Smooth muscle cell (in vitro differentiated cells): ENCODE data around the gene GRAP2. TPM values are rescaled to one million over a fixed set of nuclear protein-coding genes. Genes with fewer than 3 reads are reported as not detected.

Experiments
- DNase-seq: peaks from one replicate; lab custom pipeline; 2025; ENCODE audit not compliant: unreplicated experiment; lab: John Stamatoyannopoulos, UW
- H2AFZ ChIP-seq: fragments of 200-600 bp; sonication (generic); 2 replicates; pipeline ENCODE4 v1.6.0; 2016; ENCODE audit warnings: antibody characterized with exemption, low read depth, mild to moderate bottlenecking
- H3F3A ChIP-seq: fragments of 200-600 bp; sonication (generic); 2 replicates; pipeline ENCODE4 v1.6.0; 2017; ENCODE audit warnings: antibody characterized with exemption, low read depth
- H3K27ac ChIP-seq: fragments of 200-600 bp; sonication (generic); 2 replicates; pipeline ENCODE4 v1.5.1; 2016; ENCODE audit warnings: low read depth, mild to moderate bottlenecking
- H3K27me3 ChIP-seq: fragments of 200-600 bp; sonication (generic); 2 replicates; pipeline ENCODE4 v1.6.1; 2016; ENCODE audit warnings: low read depth, mild to moderate bottlenecking
- H3K36me3 ChIP-seq: fragments of 200-600 bp; sonication (generic); 2 replicates; pipeline ENCODE4 v1.5.1; 2016; ENCODE audit warnings: low read depth
- H3K4me1 ChIP-seq: fragments of 200-600 bp; sonication (generic); 2 replicates; pipeline ENCODE4 v1.5.1; 2016; ENCODE audit warnings: low read depth
- H3K4me2 ChIP-seq: fragments of 200-600 bp; sonication (generic); 2 replicates; pipeline ENCODE4 v1.6.0; 2016; ENCODE audit warnings: mild to moderate bottlenecking
- H3K4me3 ChIP-seq: fragments of 200-600 bp; sonication (generic); 2 replicates; pipeline ENCODE4 v1.5.1; 2016; ENCODE audit warnings: mild to moderate bottlenecking
- H3K79me2 ChIP-seq: fragments of 200-600 bp; sonication (generic); 2 replicates; pipeline ENCODE4 v1.6.0; 2016; ENCODE audit warnings: low read depth, mild to moderate bottlenecking
- H3K9ac ChIP-seq: fragments of 200-600 bp; sonication (generic); 2 replicates; pipeline ENCODE4 v1.6.0; 2016; ENCODE audit warnings: low read depth
- H3K9me3 ChIP-seq: fragments of 200-600 bp; sonication (generic); replicated peaks from 2 replicates; pipeline ENCODE4 v1.5.1; 2016; ENCODE audit warnings: low read depth
- H4K20me1 ChIP-seq: fragments of 200-600 bp; sonication (generic); 2 replicates; pipeline ENCODE4 v1.6.0; 2016; ENCODE audit warnings: low read depth
- WGBS: methylation state at CpG from one replicate; pipeline ENCODE4 v1.1.7; 2016; ENCODE audit warnings: low lambda C conversion rate; 5-methylcytosine and 5-hydroxymethylcytosine counted together
- polyA plus RNA-seq: library from polyadenylated mRNA; unstranded; fragments of >200 nt; fragmentation: Nextera tagmentation; extraction: Ambion mirVana; gene quantifications from 2 replicates; pipeline ENCODE4 v1.2.1, GENCODE V29; 2016
- total RNA-seq: library from RNA; depleted of rRNA; stranded (reverse); fragments of >200 nt; gene quantifications from 2 replicates; pipeline ENCODE4 v1.2.3, GENCODE V29; 2014
- TF ChIP-seq, protein P1 (sequence below): fragments of 200-600 bp; sonication (generic); IDR thresholded peaks from 2 replicates; pipeline ENCODE4 v1.5.1; 2017; ENCODE audit warnings: borderline replicate concordance, mild to moderate bottlenecking, antibody characterized with exemption; ENCODE audit not compliant: insufficient read depth, poor library complexity, severe bottlenecking

Gene GRAP2
- total and polyA plus RNA-seq, 2 experiments from 2014 or later = not detected

DNA sequence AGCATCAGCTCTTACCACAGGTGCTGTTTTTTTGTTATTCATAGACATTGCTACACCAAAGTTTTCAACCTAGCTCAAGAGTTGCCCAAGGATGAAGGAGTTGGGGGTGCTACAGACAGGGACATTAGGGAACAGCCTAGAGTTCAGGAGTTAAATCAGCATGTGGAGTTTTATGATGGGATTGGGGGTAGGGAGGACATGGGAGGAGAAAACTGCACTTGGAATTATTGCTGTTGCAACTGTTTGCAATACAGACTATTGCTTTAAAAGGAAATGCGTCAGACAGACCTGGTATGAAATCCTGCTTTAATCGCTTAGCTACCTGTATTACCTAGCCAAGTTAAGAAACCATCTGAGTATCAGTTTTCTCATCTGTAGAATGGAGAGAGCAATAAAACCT lies 65.6 kb downstream of the GRAP2 start:
- no peak overlapping the region for H3K27ac ChIP-seq
- H3F3A ChIP-seq = no peaks in the 10 kb centered on the region
- no peaks in the 10 kb centered on the region for H3K9me3 ChIP-seq
- no peaks in the 10 kb centered on the region for H3K27me3 ChIP-seq
- peaks cover 13% of the 10 kb centered on the region for H3K4me1 ChIP-seq
- no peak overlapping the region for H2AFZ ChIP-seq
- no peaks in the 10 kb centered on the region for H4K20me1 ChIP-seq
- no peaks in the 10 kb centered on the region for H3K36me3 ChIP-seq
- no peak overlapping the region for H3K4me2 ChIP-seq
- TF ChIP-seq, protein P1, sequence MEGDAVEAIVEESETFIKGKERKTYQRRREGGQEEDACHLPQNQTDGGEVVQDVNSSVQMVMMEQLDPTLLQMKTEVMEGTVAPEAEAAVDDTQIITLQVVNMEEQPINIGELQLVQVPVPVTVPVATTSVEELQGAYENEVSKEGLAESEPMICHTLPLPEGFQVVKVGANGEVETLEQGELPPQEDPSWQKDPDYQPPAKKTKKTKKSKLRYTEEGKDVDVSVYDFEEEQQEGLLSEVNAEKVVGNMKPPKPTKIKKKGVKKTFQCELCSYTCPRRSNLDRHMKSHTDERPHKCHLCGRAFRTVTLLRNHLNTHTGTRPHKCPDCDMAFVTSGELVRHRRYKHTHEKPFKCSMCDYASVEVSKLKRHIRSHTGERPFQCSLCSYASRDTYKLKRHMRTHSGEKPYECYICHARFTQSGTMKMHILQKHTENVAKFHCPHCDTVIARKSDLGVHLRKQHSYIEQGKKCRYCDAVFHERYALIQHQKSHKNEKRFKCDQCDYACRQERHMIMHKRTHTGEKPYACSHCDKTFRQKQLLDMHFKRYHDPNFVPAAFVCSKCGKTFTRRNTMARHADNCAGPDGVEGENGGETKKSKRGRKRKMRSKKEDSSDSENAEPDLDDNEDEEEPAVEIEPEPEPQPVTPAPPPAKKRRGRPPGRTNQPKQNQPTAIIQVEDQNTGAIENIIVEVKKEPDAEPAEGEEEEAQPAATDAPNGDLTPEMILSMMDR = no peak
- no peak for DNase-seq
- WGBS = 88% methylated on average over 2 of the region's 2 CpGs
- no peaks in the 10 kb centered on the region for H3K79me2 ChIP-seq
- no peak overlapping the region for H3K4me3 ChIP-seq
- no peak overlapping the region for H3K9ac ChIP-seq

DNA sequence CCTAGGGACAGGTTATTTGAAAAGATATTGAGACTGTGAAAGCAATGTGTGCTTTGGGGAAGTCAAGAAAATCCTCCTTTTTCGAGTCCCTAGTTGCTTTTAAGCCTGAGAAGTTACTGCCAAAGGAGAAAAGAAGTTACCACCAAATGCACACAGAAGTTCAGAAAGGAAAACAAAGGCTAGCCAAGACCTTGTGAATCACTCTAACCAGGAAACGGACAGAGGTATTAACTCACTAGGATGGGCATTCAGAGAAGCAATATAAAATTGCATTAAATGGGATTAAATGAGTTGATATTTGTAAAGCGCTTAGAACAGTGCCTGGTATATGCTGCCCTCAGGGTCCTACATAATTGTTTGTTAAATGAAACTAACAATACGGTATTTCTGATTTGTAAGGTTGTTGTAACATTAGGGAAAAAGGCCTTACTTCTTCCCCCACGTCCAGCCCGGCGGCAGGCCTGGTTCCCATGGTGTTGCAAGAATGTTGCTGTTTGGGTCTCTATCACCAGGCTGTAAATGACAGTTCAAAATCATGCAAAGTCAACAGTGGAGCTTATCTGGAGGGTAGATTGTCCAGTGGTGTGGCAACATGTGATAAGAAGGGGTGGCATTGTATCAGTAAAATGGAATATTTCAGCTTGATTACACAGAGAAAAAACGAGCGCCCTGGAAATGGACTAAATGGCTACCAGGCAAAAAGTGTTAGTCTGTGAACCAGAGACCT lies 66.4 kb downstream of the GRAP2 start:
- no peak overlapping the region for H3K4me2 ChIP-seq
- H3K36me3 ChIP-seq = no peaks in the 10 kb centered on the region
- H3K27me3 ChIP-seq = no peaks in the 10 kb centered on the region
- no peak overlapping the region for H3K9ac ChIP-seq
- no peaks in the 10 kb centered on the region for H3K9me3 ChIP-seq
- H2AFZ ChIP-seq = no peak overlapping the region
- no peak overlapping the region for H3K4me3 ChIP-seq
- TF ChIP-seq, protein P1 = no peak
- WGBS = 67% methylated on average over 9 of the region's 9 CpGs
- no peak for DNase-seq
- no peaks in the 10 kb centered on the region for H3K79me2 ChIP-seq
- no peaks in the 10 kb centered on the region for H3F3A ChIP-seq
- no peak overlapping the region for H3K27ac ChIP-seq
- no peaks in the 10 kb centered on the region for H4K20me1 ChIP-seq
- peaks cover 13% of the 10 kb centered on the region for H3K4me1 ChIP-seq

DNA sequence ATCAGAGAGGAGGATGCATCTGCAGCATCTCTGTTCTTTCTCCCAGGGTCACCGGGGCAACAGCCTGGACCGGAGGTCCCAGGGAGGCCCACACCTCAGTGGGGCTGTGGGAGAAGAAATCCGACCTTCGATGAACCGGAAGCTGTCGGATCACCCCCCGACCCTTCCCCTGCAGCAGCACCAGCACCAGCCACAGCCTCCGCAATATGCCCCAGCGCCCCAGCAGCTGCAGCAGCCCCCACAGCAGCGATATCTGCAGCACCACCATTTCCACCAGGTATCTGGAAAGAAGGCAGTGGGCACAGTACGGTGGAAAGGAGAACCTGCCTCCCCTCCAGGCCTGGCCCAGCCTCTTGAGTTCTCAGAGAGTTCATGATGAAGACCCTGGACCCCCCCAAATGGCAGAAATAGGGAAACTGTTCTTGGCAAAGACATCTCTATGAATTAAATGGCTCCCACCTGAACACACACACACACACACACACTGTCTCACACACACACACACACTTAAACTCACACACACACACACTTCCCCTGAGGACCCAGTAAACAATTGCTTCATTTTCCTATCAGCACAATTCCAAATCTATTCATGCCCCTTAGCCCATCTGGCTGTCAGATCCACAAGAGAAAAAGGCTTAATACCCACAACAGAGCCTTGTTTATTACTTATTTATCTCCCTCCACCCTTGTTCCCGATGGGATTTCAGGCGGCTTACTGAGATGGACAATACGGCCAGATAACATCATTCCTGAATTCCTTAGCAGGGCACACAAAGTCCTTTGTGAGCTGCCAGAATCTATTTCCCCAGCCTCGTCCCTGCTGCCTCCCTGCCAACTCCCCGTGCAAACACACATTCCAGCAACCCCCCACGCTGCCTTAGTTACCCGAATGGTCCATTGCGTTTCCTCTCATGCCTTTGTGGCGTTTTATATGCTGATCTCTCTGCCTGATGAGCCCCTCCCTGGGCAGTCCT lies 67.4 kb downstream of the GRAP2 start:
- H2AFZ ChIP-seq = no peak overlapping the region
- no peak for DNase-seq

More for the DNA sequence above, 67.4 kb downstream of the GRAP2 start:
- TF ChIP-seq, protein P1 = no peak
- H3K4me2 ChIP-seq = no peak overlapping the region
- no peaks in the 10 kb centered on the region for H4K20me1 ChIP-seq
- H3K4me3 ChIP-seq = no peak overlapping the region
- no peaks in the 10 kb centered on the region for H3K79me2 ChIP-seq
- no peaks in the 10 kb centered on the region for H3K36me3 ChIP-seq
- WGBS = 67% methylated on average over 20 of the region's 20 CpGs
- H3K9ac ChIP-seq = no peak overlapping the region
- H3F3A ChIP-seq = no peaks in the 10 kb centered on the region
- no peaks in the 10 kb centered on the region for H3K9me3 ChIP-seq
- H3K27me3 ChIP-seq = no peaks in the 10 kb centered on the region
- peaks cover 13% of the 10 kb centered on the region for H3K4me1 ChIP-seq
- H3K27ac ChIP-seq = no peak overlapping the region
